GM12875 (cell line): ENCODE measurements around the gene NEK1.

Source experiments
- H3K4me3 ChIP-seq: one replicate; pipeline ENCODE4 v1.5.1; 2011; ENCODE audit warnings: low read depth, low read length, control low read depth
- TF ChIP-seq, protein P1 (sequence below): IDR thresholded peaks from 2 replicates; pipeline ENCODE4 v1.5.1; 2011; ENCODE audit warnings: low read depth, mild to moderate bottlenecking, control low read depth, inconsistent platforms, low read length, moderate library complexity, borderline replicate concordance; ENCODE audit not compliant: insufficient read depth

NEK1 gene

DNA sequence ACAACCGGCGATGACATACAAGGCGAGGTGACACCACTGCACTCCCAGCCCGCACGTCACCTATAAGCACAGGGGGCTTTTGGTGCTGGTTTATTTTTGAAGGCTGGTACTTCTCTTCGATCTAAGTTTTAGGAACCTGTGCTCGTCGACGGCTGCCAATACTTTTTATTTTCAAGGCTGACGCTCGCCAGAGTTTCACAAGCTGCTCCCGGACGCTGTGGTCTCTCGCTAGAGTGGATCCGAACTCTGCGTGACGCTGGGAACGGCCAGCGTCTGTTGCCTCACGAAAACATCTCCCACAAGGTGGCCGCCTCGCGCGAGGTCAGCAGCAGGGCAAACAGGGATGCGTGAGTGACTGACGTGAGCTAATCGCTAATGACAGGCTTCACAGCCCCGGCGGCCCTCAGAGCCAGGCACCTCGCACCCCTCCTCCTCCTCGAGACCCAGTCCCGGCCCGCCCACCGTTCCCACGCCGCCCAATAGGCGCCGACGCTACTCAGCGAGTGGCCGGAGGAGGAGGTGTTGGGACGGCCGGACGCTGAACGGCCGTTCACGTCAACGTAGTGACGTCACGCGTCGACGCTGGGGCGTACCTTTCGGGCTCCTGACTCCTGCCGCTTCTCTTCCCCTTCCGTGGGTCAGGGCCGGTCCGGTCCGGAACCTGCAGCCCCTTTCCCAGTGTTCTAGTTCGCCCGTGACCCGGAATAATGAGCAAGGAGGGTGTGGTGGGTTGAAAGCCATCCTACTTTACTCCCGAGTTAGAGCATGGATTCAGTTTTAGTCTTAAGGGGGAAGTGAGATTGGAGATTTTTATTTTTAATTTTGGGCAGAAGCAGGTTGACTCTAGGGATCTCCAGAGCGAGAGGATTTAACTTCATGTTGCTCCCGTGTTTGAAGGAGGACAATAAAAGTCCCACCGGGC, 7.8 kb upstream of the NEK1 start, which contains the start of gene CLCN3:
CLCN3 (plus strand) TSS at position 621 of the 922 bp plus-strand sequence. CDS start 15,351 bp downstream, outside the sequence.
- TF ChIP-seq, protein P1, sequence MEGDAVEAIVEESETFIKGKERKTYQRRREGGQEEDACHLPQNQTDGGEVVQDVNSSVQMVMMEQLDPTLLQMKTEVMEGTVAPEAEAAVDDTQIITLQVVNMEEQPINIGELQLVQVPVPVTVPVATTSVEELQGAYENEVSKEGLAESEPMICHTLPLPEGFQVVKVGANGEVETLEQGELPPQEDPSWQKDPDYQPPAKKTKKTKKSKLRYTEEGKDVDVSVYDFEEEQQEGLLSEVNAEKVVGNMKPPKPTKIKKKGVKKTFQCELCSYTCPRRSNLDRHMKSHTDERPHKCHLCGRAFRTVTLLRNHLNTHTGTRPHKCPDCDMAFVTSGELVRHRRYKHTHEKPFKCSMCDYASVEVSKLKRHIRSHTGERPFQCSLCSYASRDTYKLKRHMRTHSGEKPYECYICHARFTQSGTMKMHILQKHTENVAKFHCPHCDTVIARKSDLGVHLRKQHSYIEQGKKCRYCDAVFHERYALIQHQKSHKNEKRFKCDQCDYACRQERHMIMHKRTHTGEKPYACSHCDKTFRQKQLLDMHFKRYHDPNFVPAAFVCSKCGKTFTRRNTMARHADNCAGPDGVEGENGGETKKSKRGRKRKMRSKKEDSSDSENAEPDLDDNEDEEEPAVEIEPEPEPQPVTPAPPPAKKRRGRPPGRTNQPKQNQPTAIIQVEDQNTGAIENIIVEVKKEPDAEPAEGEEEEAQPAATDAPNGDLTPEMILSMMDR, result 0 out of 2 replicates have a peak, but pooled peaks have one; percentile 3
- peak within 1 kb of the TSS; percentile 55 for H3K4me3 ChIP-seq

- TF ChIP-seq, protein P1, result peak; percentile 45; the same call in 1 of the 2 replicates
- peak overlapping the region; percentile 55 for H3K4me3 ChIP-seq
Observed at GRCh38 chr4:169619518-169619957, 7.2 kb upstream of the NEK1 start.

DNA sequence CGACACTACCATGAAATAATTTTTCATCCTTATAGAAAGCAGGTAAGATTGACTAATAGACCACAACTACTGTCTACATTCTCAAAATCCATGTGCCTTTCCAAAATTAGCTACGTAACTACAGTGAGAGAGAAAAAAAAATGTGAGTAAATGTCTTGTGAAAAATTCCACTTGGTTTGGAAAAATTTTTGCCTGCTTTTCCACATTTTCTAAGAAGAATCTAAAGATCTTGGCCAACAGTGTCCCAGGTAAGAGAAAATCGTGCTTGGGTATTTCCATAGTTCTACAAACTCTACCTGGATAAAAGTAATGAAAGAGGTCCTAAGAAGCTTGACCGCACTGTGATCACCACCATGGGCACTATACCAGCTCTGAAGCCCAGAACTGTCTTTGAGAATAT, 6.6 kb upstream of the NEK1 start:
- H3K4me3 ChIP-seq, result no peak overlapping the region
- TF ChIP-seq, protein P1, result no peak

- no peak overlapping the region for H3K4me3 ChIP-seq
- TF ChIP-seq, protein P1, result no peak
Observed at GRCh38 chr4:169618286-169618685, 5.9 kb upstream of the NEK1 start.

DNA sequence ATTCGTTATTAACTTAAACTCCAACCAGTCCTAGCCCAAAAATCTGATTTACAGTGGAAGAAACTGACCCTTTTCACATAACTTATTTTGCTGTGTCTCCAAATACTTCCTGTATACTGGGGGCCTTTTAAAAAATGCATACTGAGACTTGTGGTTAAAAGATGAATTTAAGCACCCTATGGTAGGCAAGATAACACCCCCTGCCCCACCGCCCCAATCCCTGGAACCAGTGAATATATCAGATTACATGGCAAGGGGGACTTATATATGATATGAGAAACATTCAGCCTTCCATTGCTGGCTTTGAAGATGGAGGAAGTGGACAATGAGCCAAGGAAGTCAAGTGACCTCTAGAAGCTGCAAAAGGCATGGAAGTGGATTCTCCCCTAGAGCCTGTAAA, 4.9 kb upstream of the NEK1 start:
- no peak overlapping the region for H3K4me3 ChIP-seq
- TF ChIP-seq, protein P1, result no peak

DNA sequence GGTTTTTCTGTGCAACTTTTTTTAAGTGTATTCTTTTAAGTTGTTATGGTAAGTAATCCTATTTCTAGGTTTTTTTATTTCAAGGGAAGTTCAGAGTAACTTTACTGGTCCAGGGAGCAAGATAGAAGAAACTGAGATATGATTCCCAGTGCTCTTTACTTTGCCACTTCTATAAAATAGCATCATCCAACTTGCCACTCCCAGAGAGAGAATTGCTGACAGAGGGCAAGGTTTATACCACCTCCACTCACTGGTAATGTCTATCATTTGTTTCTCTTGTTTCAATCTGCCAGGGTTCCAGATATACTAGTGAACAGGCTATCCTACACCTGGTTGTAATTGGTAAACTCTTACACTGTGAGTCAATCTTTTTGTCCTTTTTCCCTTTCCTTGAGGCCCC, 4.5 kb upstream of the NEK1 start:
- TF ChIP-seq, protein P1, result no peak
- no peak overlapping the region for H3K4me3 ChIP-seq
